DMS153 (cell line): ENCODE data around the gene ATP9B.
"Not testable (repeated sequence)": the region's sequence is repeated elsewhere in the genome, so short reads cannot be mapped to it uniquely, and the experiment has no call there.

Experiments
- DNase-seq: peaks from one replicate; lab custom pipeline; 2025; lab: John Stamatoyannopoulos, UW

The ATP9B gene

GRCh38 chr18:79071503-79072210 lies 2.5 kb downstream of the ATP9B start:
- DNase-seq, result no peak

GRCh38 chr18:79072655-79073054 lies 3.5 kb downstream of the ATP9B start:
- DNase-seq, result not testable (repeated sequence)

- DNase-seq, result no peak
These were observed 8.0 kb downstream of the ATP9B start for GRCh38 chr18:79077181-79077580.

GRCh38 chr18:79078791-79079190 lies 9.6 kb downstream of the ATP9B start:
- DNase-seq, result not testable (repeated sequence)

GRCh38 chr18:79092874-79093273 lies 23.7 kb downstream of the ATP9B start:
- DNase-seq, result no peak

- DNase-seq, result no peak
These were observed 24.8 kb downstream of the ATP9B start for GRCh38 chr18:79093986-79094385.

GRCh38 chr18:79095216-79095615 lies 26.0 kb downstream of the ATP9B start:
- DNase-seq, result no peak

- DNase-seq, result no peak
These were observed 31.8 kb downstream of the ATP9B start for GRCh38 chr18:79100944-79101343.

GRCh38 chr18:79102886-79103285 lies 33.7 kb downstream of the ATP9B start:
- no peak for DNase-seq

- DNase-seq, result no peak
These were observed 34.9 kb downstream of the ATP9B start for GRCh38 chr18:79104137-79104536.

GRCh38 chr18:79105455-79105854 lies 36.3 kb downstream of the ATP9B start:
- no peak for DNase-seq

GRCh38 chr18:79106084-79106483 lies 36.9 kb downstream of the ATP9B start:
- no peak for DNase-seq

- DNase-seq, result no peak
These were observed 38.7 kb downstream of the ATP9B start for GRCh38 chr18:79107886-79108285.

- DNase-seq, result no peak
These were observed 39.5 kb downstream of the ATP9B start for GRCh38 chr18:79108549-79109215.

- DNase-seq, result no peak
These were observed 42.3 kb downstream of the ATP9B start for GRCh38 chr18:79111483-79111882.

GRCh38 chr18:79117385-79117784 lies 48.2 kb downstream of the ATP9B start:
- no peak for DNase-seq

- no peak for DNase-seq
These were observed 48.6 kb downstream of the ATP9B start for GRCh38 chr18:79117788-79118187.

- no peak for DNase-seq
These were observed 49.6 kb downstream of the ATP9B start for GRCh38 chr18:79118797-79119196.

- DNase-seq, result no peak
These were observed 52.7 kb downstream of the ATP9B start for GRCh38 chr18:79121746-79122474.

GRCh38 chr18:79123948-79124347 lies 54.8 kb downstream of the ATP9B start:
- no peak for DNase-seq

GRCh38 chr18:79129120-79129519 lies 59.9 kb downstream of the ATP9B start:
- DNase-seq, result no peak

GRCh38 chr18:79133724-79134123 lies 64.5 kb downstream of the ATP9B start:
- DNase-seq, result no peak

GRCh38 chr18:79135924-79136323 lies 66.7 kb downstream of the ATP9B start:
- no peak for DNase-seq
